Activated T-cell treated with anti-CD3 and anti-CD28 coated beads for 4 hours (primary cell): ENCODE data around the gene NSD2.
"Not testable (repeated sequence)": the region's sequence is repeated elsewhere in the genome, so short reads cannot be mapped to it uniquely, and the experiment has no call there.

Source experiments
- DNase-seq: peaks from one replicate; pipeline ENCODE4 v3.0.0-alpha.2; 2020

Gene NSD2

DNA sequence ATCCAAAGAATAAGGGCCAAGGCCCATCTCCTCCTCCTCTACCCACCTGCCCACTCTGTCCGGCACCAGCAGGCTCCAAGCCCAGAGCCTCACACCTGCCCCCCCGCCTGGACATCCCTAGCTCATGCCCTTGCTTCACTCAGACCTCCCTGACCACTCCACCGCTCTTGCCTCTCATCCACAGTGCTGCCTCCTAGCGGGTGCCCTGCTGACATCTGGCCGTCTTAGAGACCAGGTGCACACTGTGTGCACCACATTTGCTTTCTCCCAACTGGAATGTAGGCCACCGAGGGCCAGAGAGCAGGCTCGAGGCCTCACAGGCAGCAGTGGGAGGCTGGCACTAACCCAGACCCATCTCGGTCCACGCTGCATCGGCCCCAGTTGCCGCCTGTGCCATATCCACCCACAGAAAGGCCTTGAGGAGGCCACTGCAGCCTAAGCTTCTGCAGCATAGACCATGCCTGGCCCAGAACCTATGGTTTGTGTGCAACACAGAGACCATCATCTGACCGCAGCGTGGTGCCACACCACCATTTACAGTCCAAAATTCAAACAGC lies 28.8 kb upstream of the NSD2 start:
- no peak for DNase-seq

DNA sequence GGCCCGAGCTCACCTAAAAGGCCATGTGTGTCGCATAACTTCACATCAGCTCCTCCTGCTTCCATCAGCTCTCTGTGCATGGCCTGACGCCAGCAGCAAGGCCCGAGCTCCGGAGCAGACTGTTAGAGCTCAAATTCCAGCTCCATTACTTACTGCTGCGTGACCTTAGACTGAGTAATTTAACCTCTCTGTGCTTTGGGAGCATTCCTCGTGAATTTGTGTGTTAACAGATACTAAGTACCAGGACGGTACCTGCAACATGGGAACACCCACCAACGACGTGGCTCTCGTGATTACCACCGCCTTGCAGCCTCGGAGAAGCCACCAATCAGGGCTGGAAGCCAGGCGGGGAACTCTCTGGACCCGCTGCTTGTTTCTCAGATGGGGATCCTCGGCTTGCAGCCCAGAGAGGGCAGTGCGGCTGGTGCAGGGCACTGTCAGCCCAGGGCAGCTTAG lies 28.2 kb upstream of the NSD2 start:
- no peak for DNase-seq

DNA sequence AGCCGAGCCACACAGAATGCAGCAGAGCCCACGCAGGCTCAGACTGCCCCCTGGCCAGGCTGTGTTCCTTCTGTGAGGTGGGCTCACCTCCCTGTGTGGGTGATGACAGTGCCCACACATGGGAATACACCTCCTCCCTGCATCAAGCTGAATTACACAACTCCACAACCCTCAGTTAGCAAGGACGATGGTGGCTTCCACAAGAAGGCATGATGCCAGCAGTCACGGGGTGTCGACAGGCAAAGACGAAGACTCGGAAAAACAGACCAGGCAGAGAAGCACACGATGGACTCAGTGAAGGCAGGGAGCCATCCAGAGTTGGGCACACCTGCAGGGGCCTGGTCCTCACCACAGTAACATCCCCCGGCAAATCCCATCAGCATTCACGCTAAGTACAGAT lies 27.3 kb upstream of the NSD2 start:
- no peak for DNase-seq

DNA sequence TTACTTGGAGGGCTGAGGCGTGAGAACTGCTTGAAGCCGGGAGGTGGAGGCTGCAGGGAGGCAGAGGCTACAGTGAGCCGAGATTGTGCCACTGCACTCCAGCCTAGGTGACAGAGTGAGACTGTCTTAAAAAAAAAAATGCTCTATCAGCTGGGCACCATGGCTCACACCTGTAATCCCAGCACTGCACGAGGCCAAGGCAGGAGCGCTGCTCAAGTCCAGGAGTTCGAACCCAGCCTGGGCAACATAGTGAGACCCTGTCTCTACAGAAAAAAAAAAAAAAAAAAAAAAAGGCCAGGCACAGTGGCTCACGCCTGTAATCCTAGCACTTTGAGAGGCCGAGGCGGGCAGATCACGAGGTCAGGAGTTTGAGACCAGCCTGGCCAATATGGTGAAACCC lies 26.6 kb upstream of the NSD2 start:
- not testable (repeated sequence) for DNase-seq

DNA sequence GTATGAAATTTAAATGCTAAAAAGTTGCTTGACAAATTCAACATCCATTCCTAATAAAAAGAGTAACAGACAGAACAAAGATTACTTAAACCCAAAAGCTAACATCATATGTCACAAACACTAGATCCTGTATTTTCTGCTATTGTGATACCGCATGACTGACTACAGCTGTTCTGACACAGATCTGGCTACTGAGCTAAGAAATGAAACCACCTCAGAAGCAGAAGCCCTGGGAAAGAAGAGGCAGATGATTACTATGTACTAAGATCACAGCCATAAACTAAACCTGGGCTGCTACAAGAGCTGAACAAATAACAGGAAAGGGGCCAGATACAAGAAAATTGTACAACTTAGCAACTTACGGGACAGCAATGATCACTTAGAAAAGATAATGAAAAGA lies 24.6 kb upstream of the NSD2 start:
- DNase-seq = no peak

DNA sequence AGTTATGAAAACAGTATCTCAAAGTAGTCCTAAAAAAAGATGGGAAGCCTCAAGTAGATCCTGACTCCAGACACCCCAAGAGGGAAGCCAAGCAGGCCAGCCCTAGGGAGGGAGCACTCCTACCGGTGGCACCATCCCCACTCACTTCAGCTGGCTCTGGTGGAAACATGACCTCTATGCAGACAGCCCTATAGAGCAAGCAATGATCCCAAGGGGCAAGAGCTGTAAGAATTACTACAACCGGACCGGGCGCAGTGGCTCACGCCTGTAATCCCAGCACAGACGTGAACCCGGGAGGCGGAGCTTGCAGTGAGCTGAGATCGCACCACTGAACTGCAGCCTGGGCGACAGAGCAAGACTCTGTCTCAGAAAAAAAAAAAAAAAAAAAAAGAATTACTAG lies 20.9 kb upstream of the NSD2 start:
- no peak for DNase-seq

DNA sequence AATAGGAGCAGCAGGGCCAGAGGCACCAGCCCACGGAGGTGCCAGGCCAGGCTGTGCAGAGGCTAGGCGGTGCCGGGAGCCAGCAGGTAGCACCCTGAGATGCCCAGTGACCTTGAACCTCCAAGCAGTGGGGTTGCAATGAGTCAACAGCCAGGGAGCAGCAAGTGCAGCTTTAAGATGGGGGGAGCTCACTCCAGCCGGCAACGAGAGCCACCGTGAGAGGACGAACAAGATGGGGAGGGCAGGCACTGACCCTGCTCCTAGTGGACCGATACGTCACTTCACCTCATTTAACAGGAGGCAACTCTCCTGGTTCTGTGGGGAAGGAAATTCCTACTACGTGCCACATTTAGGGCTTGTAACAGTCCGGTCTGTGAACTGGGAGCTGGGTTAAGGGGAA lies 20.0 kb upstream of the NSD2 start:
- no peak for DNase-seq

DNA sequence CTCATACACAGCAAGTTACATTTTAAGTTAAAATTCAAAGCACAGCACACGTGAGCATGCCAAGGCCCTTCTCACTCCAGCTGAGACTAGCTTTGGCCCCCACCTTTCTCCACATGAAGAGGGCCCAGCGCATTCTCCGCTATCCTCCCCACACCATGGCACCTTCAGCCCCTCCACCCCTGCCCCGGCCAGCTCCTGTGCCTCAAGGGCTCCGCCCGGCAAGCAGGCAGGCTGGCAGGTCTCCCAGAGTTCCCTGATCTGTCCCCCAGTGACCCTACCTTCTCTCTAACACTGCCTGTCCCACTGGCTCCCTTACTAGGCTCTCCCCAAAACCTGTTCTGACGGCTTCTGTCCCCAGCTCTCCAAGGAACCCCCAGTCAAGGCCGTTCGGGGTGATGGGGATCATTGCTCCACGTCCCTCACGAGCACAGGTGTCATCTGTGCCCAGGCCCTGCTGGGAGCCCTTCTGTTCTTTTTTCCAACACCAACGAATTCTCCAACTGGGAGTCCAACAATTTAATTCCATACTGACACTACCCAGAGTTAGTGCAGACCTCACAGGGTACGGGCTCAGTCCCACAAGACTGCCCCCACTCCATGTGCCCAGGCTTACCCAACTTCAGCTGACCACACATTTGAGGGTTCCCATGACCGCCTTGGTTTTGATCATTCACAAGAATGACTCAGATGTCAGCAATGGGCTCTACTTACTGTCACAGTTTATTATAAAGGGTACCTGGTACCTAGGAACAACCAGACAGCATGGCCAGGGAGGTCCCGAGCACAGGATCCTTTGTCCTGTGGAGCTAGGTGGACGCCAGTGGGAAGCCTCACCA lies 19.4 kb upstream of the NSD2 start:
- DNase-seq = no peak

DNA sequence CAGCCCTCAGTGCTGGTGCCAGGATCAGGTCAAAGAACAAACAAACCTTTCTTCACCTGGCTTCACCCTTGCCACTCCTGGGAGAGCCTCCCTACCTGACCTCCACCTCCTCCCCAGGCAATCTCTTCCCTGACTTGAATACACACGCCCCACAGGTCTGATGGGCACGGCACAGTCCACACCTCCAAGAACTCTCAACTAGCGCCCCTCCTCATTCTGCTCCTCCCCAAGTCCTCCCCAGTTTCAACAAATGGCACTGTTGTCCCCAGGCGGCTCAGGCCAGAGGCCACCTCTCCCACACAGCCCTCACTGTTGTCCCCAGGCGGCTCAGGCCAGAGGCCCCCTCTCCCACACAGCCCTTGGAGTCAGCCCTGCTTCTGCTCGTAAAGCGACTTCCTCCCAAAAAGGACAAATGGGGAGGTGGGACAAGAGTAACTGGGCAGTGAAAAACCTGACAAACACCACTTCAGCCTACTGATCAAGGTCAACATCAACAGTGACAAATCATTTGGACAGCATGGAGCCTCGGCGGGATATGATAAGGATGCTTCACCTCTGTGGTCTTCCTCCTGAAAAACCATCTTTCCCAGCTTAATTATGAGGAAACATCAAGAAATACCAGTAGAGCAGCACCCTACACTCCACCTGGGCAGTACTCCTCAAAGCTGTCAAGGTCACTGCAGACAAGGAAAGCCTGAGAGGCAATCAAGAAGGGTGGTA lies 18.1 kb upstream of the NSD2 start:
- DNase-seq = no peak

DNA sequence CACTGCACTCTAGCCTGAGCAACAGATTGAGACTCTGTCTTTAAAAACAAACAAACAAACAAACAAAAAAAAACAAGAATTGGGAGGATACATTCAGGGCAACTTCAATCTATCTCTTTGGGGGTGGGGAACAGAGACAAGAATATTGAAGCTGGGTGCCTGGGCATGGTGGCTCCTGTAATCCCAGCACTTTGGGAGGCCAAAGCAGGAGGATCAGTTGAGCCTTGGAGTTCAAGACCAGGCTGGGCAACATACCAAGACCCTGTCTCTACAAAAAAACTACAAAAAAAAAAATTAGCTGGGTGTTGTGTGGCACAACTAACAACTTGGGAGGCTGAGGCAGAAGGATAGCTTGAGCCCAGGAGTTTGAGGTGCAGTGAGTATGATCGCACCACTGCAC lies 16.4 kb upstream of the NSD2 start:
- no peak for DNase-seq

DNA sequence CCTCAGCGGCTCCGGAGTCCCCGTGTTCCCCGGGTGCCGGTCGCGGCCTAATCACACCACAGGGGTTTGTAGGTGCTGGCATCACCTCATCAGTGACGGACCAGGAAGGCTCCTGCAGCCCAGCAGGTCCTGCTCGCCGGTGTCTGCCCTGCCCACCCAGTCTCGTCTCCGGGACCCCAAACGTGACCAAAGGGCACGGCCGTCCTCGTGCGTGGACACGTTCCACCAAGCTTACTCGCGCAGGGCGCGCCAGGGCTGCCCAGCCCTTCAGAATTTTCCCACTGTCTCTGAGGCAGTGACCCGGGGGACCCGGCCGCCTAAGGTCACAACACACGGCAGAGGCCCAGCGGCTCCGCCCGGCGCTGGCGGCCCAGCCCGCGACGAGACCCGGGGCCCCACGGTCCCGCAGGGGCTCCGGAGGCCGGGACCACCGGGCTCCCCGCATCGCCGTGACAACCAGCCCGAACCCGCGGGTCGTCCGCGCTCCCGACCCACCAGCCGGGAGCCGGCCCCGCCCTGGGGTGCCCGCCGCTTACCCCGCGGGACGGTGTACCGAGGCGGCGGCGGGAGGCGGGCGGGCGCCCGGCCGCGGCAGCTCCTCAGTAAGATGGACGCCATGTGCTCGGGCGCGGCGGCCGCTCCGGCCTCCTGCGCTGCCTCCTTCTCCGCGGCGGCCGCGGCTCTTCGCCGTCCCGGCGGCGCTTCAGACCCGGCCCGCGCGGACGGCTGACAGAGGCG lies 15.7 kb upstream of the NSD2 start:
- no peak for DNase-seq

DNA sequence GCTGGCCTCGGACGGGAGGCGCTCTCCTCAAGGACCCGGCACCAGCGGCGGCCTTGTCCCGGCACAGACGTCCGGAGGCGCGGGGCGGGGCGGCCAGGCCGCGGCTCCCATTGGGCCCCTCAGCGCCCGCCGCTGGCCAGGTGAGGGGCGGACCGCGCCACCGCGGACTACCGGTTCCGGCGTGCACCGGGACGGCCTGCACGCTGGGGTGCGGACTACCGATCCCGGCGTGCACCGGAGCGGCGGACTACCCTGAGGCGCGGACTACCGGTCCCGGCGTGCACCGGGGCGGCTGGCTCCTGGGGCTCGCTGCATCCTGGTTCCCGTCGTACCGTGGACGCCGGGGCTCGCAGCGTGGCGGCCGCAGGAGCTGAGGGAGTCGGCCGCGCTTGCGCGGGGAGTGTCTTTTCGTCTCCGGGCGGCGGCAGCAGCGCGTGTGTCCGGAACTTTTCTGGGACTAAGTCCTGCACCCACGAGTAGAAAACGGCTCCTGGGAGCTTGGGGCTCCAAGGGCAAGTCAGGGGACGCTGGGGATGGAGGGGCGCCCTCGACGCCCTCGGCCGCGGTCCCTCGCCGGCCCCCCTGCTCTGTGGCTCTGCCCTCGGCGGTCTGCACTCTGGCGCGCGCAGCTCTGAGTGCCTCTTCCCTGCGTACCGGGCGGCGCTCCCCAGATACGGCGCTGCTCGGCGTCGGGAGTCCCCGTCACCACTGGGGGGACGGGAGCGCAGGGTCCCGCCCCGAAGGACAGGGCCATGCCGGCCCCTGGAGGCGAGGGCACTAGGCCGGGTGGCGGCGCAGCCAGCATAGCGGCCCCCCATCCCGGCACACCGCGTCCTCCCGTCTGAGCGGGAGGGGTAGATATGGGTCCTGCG lies 14.9 kb upstream of the NSD2 start, which contains the start of gene LETM1:
Gene LETM1, minus strand, starts transcription at position 86 of the 872 bp plus-strand sequence. CDS start 206 bp downstream, outside the sequence.
- DNase-seq = peak; percentile 86

DNA sequence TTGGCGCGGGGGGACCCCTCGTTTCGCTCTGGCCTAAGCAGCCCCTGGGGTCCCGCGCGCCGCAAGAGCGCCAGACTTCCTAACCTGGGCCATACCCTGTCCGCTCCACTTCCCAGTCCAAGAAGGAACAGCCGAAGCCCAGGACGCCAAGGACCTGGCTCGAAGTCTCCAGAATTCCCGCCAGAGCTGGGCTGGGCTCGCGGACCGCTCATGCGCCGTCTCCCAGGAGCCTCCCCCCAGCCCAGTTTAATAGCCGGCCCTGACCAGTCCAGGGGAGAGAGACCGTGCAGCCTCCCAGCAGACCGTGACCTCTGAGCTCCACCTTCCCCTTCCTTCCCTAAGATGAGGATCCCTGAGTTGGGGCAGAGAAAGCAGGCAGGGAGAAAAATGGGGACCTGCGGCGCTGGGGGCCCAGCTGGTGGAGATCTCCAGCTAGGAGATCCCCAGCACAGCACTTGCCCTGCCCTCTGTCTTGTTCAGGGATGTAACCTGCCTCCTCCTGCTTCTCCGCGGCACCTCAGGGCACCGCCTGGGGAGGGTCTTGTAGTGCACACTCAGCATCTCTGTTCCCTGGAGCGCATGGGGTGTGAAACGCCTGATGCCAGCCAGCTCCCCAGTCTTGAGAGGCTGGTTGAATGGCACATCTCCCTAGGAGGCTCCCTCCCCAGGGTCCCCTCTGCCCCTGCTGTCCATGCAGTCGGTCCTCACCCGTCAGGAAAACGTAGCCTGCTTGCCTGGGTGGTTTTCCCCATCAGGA lies 14.1 kb upstream of the NSD2 start:
- DNase-seq = no peak

DNA sequence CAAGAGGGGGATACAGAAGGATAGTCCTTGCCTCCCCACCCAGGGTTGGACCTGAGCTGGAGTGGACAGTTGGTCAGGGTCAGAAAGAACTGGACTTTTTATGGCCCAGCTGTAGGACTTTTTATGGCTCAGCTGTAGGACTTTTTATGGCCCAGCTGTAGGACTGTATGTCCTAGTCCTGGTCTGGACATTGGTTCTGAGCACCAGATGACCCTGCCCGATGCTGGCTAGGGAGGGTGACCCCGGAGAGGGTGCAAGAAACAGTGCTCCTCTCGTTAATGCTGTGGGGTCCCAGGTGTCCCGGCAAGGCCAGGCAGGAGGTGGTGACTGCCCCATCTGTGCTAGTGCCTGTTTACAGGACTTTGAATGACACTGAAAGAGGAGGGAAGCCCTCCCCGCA lies 13.3 kb upstream of the NSD2 start:
- no peak for DNase-seq

DNA sequence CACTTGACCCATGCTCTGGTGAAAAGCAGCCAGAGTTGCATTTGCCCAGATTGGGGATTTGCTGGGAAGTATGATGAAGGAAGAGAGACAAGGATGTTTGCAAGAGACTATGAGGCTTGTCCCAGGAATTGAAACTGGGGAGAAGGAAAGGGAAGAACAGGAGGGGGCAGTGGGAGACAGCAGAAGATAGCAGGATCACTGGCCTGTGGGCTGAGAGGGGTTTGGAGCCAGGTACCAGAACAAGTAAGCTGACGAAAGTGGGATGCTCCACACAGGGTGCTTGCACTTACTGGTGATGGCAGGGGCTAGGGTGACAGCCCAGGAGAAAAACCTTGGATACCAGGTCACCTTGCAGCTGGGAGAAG lies 11.8 kb upstream of the NSD2 start:
- no peak for DNase-seq

DNA sequence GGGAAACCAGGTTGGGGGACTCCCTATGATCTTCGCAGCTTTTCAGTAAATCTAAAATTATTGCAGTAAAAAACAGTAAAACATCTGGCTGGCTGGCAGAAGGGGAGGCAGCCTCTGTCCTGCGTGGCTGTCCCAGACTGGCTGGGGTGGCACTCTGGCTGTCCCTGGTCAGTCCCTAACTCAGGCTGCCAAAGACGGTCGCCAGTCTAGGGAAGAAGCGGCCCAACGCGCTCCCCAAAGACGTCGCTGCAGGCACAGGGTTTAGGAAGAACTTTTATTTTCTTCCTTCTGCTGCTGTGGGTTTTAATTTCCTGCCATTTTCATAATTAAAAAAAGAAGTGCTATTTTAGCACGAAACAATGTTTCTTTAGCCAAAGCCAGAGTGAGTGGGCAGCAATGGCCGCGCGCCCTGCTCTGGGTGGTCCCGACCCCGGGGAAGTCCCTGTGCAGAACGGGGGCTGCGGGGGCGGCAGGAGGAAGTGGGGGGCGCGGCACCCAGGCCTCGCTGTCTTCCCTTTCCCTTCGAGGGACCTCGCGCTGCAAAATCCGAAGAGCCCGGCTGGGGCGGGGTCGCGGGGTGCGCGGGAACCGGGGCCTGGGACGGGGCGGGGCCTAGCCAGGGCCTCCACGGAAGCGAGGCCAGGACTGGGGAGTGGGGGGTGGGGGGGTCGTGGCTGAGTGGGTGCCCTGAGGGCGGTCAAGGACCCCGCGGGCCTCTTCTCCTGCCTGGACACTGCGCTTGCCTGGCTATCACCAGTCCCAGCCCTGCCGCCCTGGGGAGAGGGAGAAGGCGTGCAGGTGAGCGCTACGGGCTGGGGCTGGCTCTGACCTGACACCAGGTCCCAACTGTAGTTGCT lies 8.9 kb upstream of the NSD2 start:
- DNase-seq = no peak

DNA sequence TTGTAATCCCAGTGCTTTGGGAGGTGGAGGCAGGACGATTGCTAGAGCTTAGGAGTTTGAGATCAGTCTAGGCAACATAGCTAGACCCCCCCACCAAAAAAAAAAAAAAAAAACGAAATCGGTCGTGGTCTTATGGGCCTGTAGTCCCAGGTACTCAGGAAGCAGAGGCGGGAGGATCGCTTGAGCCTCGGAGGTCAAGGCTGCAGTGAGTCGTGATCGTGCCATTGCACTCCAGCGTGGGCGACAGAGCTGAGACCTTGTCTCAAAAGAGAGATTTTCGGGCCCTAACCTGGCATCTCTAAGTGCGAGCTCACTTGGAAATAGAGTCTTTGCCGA lies 8.3 kb upstream of the NSD2 start:
- no peak for DNase-seq

DNA sequence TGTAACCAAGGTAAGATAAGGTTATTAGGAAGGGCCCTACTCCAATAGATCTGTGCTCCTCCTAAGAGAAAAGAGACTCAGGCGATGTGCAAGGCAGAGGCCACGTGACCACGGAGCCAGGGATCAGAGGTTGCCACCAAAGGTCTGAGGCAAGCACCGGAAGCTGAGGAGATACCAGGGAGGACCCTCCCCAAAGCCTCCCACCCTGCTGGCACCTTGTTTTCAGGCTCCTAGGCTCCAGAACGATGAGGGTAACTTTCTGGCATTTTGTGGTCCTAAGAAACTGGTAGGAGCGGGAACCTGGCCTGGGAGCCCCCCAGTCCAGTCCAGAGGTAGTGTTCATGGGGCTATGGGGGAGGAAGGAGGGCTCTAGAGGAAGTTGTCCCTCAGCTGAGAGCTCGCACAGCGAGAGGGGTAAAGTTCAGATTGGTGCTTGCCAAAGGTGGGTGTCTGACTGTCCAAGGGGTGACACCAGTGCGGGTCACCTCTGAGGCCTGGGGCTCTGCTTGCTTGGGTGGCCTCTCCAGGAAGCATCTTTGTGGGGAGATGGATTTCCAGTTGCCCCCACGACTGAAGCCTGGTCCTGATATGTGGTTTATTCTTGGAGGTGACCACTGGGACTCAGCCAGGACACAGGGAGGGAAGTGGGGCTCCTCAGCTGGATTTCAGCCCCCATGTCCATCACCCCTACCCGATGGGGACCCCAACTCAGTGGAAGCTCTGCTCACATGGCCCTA lies 7.7 kb upstream of the NSD2 start:
- DNase-seq = no peak

DNA sequence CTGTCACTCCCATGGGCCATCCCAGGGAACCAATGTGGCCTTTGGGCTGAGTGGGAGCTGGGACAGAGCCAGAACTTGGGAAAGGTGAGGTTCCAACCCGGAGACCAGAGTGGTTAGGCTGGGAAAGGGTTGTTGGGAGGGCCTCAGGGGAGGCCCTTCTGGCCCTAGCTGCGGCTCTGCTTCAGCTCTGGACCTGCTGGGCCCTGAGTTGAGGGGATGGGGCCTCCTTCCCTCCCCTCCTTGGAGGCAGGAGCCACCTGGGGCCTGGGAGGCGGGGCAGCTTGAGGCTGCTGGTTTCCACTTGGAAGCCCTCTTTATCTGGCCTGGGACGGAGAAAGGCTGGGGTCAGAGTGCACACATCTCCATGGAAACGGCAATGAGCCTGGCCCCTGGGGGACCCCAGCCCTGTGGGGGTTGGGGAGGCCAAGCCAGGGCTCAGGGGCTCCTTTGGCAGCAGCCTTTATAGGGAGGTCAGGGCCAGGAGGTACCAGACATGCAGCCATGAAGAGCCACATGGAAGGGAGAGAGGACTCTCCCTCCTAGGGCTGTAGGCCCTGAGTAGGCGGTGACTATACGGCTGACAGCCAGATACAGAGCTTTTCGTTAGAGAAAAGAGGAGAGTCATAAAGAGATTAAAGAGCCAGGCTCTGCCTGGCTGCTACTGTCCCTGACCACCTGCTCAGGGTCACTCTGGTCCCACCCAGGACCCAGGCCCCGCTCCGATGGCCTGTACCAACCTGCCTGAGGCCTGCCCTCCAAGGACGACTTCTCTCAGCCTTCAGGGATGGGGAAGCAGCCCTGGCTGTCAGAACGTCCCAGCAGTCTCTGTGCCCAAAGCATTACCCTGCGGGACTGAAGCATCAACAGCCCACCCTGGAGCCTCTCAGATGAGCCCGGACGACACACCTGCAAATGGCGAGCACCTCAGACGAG lies 6.9 kb upstream of the NSD2 start:
- no peak for DNase-seq
